Neural crest cell (in vitro differentiated cells): ENCODE measurements around the gene RANBP3L. TPM values are rescaled to one million over a fixed set of nuclear protein-coding genes. Genes with fewer than 3 reads are reported as not detected.

Experiments
- DNase-seq: peaks from one replicate; pipeline ENCODE4 v3.0.0; 2021; ENCODE audit warnings: low read depth, mixed read lengths, low spot score
- H3K27ac Mint-ChIP-seq: one replicate; pipeline ENCODE4 v1.8.0; 2021; ENCODE audit warnings: mild to moderate bottlenecking, mixed read lengths; ENCODE audit not compliant: unreplicated experiment
- H3K27me3 Mint-ChIP-seq: 2 replicates; pipeline ENCODE4 v1.8.0; 2021; ENCODE audit warnings: low read depth, mild to moderate bottlenecking, mixed read lengths
- H3K36me3 Mint-ChIP-seq: 2 replicates; pipeline ENCODE4 v1.8.0; 2021; ENCODE audit warnings: low read depth, mild to moderate bottlenecking, mixed read lengths
- H3K4me1 Mint-ChIP-seq: 2 replicates; pipeline ENCODE4 v1.8.0; 2021; ENCODE audit warnings: mixed read lengths
- H3K4me3 Mint-ChIP-seq: one replicate; pipeline ENCODE4 v1.8.0; 2021; ENCODE audit warnings: mild to moderate bottlenecking, mixed read lengths
- H3K9me3 Mint-ChIP-seq: 2 replicates; pipeline ENCODE4 v1.8.0; 2021; ENCODE audit warnings: mixed read lengths
- CTCF ChIP-seq: fragments of 200-600 bp; sonication (generic); conservative IDR thresholded peaks from 2 replicates; pipeline ENCODE4 v1.5.0; 2021; ENCODE audit warnings: antibody characterized with exemption, mild to moderate bottlenecking
- total RNA-seq: library from RNA; stranded (reverse); gene quantifications from 2 replicates; pipeline ENCODE4 v1.2.1, GENCODE V29; 2021

Gene RANBP3L
- total RNA-seq, 1 donor from 2014 or later = not detected

DNA sequence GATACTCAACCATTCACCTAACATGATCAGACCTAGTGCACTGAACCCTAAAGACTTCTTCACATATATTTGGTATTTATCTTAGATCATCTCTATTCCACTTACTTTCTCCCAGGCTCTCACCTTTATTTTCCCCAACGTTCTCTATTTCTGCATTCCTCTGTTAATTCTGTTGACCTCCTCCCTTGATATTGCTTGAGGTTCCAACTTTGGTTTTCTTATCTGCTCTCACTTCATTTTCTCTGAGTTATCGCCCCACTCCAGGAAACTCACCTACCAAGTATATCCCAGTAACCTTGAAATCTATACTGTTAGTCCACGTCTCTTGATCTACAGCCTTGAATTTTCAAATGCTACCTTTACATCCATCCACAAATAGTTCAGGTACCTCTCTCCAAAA lies 69.2 kb downstream of the RANBP3L start:
- no peak overlapping the region for H3K4me3 Mint-ChIP-seq
- H3K4me1 Mint-ChIP-seq = peaks cover 5% of the 10 kb centered on the region
- no peak for TF ChIP-seq CTCF
- H3K36me3 Mint-ChIP-seq = no peaks in the 10 kb centered on the region
- DNase-seq = no peak
- no peaks in the 10 kb centered on the region for H3K9me3 Mint-ChIP-seq
- no peaks in the 10 kb centered on the region for H3K27me3 Mint-ChIP-seq
- H3K27ac Mint-ChIP-seq = no peak overlapping the region

- Mint-ChIP-seq H3K4me3 (no peak overlapping the region), H3K4me1 (peaks cover 5% of the 10 kb centered on the region), H3K27me3 (no peaks in the 10 kb centered on the region), H3K27ac (no peak overlapping the region), H3K36me3 (peaks cover 2% of the 10 kb centered on the region), H3K9me3 (no peaks in the 10 kb centered on the region)
- no peak for DNase-seq
- TF ChIP-seq CTCF = no peak
Measured at GRCh38 chr5:36230151-36230790, 71.4 kb downstream of the RANBP3L start.

- Mint-ChIP-seq H3K4me3 (no peak overlapping the region), H3K9me3 (no peaks in the 10 kb centered on the region), H3K27ac (no peak overlapping the region), H3K4me1 (peaks cover 5% of the 10 kb centered on the region), H3K27me3 (no peaks in the 10 kb centered on the region), H3K36me3 (peaks cover 7% of the 10 kb centered on the region)
- no peak for DNase-seq
- no peak for TF ChIP-seq CTCF
Measured at GRCh38 chr5:36228505-36228904, 73.2 kb downstream of the RANBP3L start.

DNA sequence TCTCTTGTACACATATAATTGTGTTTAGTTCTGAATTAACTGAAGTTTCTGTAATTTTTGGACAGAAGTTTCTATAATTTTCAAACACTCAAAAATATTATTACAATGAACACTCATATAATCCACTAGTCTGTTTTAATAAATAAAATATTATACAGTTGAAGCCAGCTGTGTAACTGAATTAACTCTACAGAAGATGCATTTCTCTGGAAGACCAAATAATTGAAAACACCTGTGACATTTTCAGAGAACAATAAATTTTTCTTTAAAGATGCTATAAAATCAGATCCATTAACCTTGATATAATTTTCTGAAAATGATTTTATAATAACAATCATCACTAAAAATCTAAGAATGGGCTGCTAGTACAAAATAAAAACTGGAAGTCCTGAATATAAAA lies 74.7 kb downstream of the RANBP3L start:
- no peak for DNase-seq
- peaks cover 5% of the 10 kb centered on the region for H3K4me1 Mint-ChIP-seq
- TF ChIP-seq CTCF = no peak

DNA sequence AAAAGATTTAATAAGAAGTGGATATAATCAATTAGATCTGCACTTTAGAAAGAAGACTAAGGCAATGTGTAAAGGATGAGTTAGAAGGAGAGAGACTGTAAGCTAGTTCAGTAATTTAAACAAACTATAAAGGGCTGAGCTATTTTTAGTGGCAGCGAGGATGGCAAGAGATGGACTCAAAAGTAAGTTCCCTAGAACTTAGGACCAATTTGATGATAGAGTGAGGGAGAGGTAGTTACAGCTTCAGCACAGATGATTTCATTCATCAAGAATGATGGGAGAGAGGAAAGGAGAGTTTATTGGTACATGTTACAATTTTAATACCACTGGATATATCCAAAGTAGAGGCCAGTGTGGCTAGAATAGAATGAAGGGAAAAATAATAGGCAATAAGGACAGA lies 79.1 kb downstream of the RANBP3L start:
- no peaks in the 10 kb centered on the region for H3K27me3 Mint-ChIP-seq
- no peak overlapping the region for H3K4me3 Mint-ChIP-seq

More for the DNA sequence above, 74.7 kb downstream of the RANBP3L start:
- Mint-ChIP-seq H3K27ac (no peak overlapping the region), H3K36me3 (peaks cover 7% of the 10 kb centered on the region), H3K4me3 (no peak overlapping the region), H3K27me3 (no peaks in the 10 kb centered on the region), H3K9me3 (no peaks in the 10 kb centered on the region)

More for the DNA sequence above, 79.1 kb downstream of the RANBP3L start:
- Mint-ChIP-seq H3K4me1 (no peaks in the 10 kb centered on the region), H3K9me3 (no peaks in the 10 kb centered on the region), H3K36me3 (peaks cover 13% of the 10 kb centered on the region), H3K27ac (no peak overlapping the region)
- TF ChIP-seq CTCF = no peak
- DNase-seq = no peak
